Measurements from ENCODE around the gene ENDOV. TPM values are rescaled to one million over a fixed set of nuclear protein-coding genes. Genes with fewer than 3 reads are reported as not detected.

Gene ENDOV
- total RNA-seq, 1 donor from 2014 or later = 11.8 TPM

- H3K4me3 ChIP-seq = peak overlapping the region; percentile 72 to 96
- peak overlapping the region; percentile 83 for H3K27ac ChIP-seq
- H3K4me1 ChIP-seq = peaks cover 41% of the 10 kb centered on the region
- TF ChIP-seq POLR2A (IDR thresholded peaks at IDR 0.05) = no peak
- no peak for TF ChIP-seq CTCF (IDR thresholded peaks at IDR 0.05)
- TF ChIP-seq POLR2AphosphoS5 (IDR thresholded peaks at IDR 0.05; ENCODE audit: insufficient read depth in 1 of 2, low read depth in 1 of 2) = no peak
- DNase-seq (ENCODE audit: extremely low spot score in 2 of 2) = no peak
- no peaks in the 10 kb centered on the region for H3K9me3 ChIP-seq
- no peaks in the 10 kb centered on the region for H3K36me3 ChIP-seq
- intact Hi-C loops (cut with DNase I) = no loop called here
- H3K27me3 ChIP-seq = no peaks in the 10 kb centered on the region
Measured at GRCh38 chr17:80414508-80414802, 512 bp upstream of the ENDOV start.

GRCh38 chr17:80415626-80416137, 715 bp downstream of the ENDOV start:
- Histone ChIP-seq H3K4me1 (peaks cover 41% of the 10 kb centered on the region), H3K4me3 (peak overlapping the region; percentile 72 to 96), H3K27me3 (no peaks in the 10 kb centered on the region), H3K9me3 (no peaks in the 10 kb centered on the region), H3K27ac (peak overlapping the region; percentile 83), H3K36me3 (no peaks in the 10 kb centered on the region)
- intact Hi-C loops (cut with DNase I) = no loop called here
- TF ChIP-seq POLR2A (IDR thresholded peaks at IDR 0.05) = no peak
- TF ChIP-seq POLR2AphosphoS5 (IDR thresholded peaks at IDR 0.05; ENCODE audit: insufficient read depth in 1 of 2, low read depth in 1 of 2) = no peak
- TF ChIP-seq CTCF (IDR thresholded peaks at IDR 0.05) = no peak
- no peak for DNase-seq (ENCODE audit: extremely low spot score in 2 of 2)

GRCh38 chr17:80416260-80416939, 1.4 kb downstream of the ENDOV start:
- no peak for DNase-seq (ENCODE audit: extremely low spot score in 2 of 2)
- Histone ChIP-seq H3K27ac (no peak overlapping the region), H3K27me3 (no peaks in the 10 kb centered on the region), H3K4me1 (peaks cover 41% of the 10 kb centered on the region), H3K9me3 (no peaks in the 10 kb centered on the region), H3K4me3 (peak overlapping the region; percentile 72 to 96), H3K36me3 (no peaks in the 10 kb centered on the region)
- intact Hi-C loops (cut with DNase I) = no loop called here
- no peak for TF ChIP-seq POLR2A (IDR thresholded peaks at IDR 0.05)
- no peak for TF ChIP-seq CTCF (IDR thresholded peaks at IDR 0.05)
- TF ChIP-seq POLR2AphosphoS5 (IDR thresholded peaks at IDR 0.05; ENCODE audit: insufficient read depth in 1 of 2, low read depth in 1 of 2) = no peak

GRCh38 chr17:80416940-80417293, 1.9 kb downstream of the ENDOV start:
- no peak for DNase-seq (ENCODE audit: extremely low spot score in 2 of 2)
- intact Hi-C loops (cut with DNase I) = no loop called here
- no peaks in the 10 kb centered on the region for H3K9me3 ChIP-seq

More at GRCh38 chr17:80416940-80417293, 1.9 kb downstream of the ENDOV start:
- Histone ChIP-seq H3K4me1 (peaks cover 41% of the 10 kb centered on the region), H3K36me3 (no peaks in the 10 kb centered on the region), H3K27me3 (no peaks in the 10 kb centered on the region), H3K4me3 (no peak overlapping the region), H3K27ac (no peak overlapping the region)
- TF ChIP-seq POLR2A (IDR thresholded peaks at IDR 0.05) (no peak), CTCF (IDR thresholded peaks at IDR 0.05) (no peak), POLR2AphosphoS5 (IDR thresholded peaks at IDR 0.05; ENCODE audit: insufficient read depth in 1 of 2, low read depth in 1 of 2) (no peak)
